NAMALWA (cell line): Measurements from ENCODE around the gene SMURF1.

Experiments
- DNase-seq: peaks from one replicate; pipeline ENCODE4 v3.0.0-alpha.2; 2015; ENCODE audit warnings: low spot score

Gene SMURF1

DNA sequence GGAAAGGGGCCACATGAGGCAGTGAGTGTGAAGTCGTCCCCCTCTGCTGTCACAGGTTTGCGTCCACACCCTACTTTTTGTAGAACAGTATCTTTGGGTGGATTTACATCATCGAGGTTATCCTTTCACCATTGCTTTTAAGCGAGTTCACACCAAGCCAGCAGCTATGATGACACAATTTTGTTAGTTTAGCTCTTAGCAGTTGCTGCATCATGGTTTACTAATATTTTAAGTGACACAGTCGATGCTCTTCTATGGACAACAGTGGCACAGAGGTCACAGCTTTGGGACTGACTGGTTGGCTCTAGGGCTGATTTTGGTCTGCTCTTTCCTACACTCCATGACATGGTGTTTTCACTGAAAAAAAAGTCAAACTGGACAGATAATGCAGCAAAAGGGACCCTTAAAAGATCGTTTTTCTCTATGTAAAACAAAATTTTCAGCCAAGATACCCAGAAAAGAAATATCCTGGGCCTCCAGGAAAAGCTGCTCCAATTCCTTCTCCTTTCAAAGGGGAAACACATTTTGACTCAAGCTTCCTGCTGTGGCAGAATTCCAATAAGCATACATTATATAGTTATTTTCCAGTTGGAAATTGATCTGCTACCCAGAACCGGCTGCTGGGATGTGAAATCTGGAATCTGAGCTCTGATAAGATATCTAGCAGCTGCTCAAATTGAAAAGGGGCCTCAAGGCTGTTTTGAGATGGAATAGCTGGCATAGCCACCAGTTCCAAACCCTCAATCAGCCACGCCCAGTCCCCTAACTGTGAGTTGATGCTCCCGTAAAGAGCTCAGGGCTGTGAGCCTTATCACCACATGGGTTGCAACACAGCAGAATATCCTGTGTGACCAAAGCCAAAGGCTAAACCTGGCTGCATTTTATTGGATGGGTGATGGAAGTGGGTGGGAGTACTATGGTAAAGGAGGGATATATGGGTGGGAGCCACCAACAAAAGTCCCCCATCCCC, 114.2 kb downstream of the SMURF1 start:
- no peak for DNase-seq

DNA sequence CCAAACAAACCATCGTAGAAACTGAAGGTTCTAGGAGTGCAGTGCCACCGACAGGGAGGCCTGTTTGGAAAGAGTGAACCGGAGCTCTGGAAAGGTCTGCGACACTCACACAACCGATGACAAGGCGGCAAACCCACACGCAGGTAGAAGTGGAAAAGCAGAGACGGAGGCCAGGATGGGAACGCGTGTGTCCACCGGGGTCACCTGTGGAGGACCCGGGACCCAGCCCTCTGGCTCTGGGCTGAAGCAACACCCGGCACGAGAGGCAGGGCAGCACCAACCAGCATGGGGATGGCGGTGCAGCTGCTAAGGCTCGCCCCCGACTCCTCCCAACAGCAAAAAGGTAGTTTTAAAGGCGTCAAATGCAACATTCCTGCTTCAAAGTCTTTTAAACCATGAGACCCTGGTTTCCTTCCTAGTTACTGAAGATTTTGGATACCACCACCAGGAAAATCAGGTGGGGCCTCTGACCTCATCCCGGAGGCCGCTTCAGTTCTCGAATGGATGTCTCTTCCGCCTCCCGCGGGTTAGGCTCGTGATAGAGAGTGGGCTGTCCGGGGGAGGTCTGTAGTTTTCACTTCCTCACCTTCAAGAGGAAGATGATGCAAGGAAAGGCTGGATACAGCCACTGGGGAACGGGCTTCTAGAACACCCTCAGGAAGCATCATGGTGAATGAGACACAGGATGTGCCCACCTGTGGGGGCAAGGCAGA, 115.5 kb downstream of the SMURF1 start:
- no peak for DNase-seq

- DNase-seq: no peak
These were observed 116.1 kb downstream of the SMURF1 start for GRCh38 chr7:99027841-99028240.

DNA sequence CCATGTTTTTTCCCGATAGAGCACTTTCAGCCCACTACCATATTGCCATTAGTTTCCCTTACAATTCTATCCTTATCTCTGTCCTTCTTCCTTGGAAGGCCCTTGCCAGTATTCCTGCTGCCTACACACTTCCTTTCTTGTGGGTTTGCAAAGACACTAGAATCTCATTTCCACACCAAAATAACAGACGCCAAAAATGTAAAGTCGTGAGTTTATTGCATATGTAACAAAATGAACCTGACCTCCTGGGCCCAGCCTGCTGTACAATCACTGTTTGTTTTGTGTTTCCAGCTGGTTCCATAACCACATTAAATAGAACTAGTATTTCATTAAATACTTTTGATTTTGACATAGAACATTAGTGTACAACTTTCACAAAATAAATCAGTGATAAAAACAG, 116.7 kb downstream of the SMURF1 start:
- DNase-seq: no peak

DNA sequence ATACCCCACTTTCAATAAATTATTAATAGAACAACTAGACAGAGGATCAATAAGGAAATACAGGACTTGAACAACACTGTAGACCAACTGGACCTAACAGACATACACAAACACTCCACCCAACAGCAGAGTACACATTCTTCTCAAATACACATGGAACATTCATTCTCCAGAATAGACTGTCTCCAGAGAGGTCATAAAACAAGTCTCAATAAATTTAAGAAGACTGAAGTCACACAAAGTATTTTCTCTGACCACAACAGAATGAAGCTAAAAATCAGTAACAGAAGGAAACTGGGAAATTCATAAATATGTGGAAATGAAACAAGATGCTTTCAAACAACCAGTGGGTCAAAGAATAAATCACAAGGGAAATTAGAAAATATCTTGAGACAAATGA, 119.8 kb downstream of the SMURF1 start:
- no peak for DNase-seq

DNA sequence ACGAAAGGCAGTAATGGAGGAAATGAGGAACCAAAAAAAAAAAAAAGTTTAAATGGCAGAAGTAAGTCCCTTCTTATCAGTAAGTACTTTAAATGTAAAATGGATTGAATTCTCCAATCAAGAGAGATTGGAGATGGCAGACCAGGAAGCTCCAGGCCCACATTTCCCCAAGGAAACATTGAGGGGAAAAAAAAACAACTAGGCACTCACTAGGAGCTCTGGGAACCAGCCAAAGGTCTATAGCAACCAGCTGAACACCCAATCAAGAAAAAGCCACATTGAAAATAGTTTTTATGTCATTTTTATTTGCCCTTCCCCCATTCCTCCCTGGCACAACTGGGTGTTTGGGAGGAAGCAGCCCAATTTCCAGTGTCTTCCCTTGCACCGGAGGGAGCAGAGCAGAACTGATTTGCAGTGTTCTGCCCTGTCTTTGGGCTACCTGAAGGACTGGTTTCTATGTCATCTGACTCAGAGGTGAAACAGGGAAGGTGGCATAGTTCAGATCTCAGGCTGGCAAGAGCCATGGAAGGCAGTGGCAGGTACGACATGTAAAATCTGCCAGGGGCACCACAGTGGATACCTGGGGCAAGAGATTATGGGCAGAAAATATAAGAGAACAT, 121.9 kb downstream of the SMURF1 start:
- no peak for DNase-seq

- DNase-seq: no peak
These were observed 123.5 kb downstream of the SMURF1 start for GRCh38 chr7:99020413-99020715.

GRCh38 chr7:99019523-99020412, 124.1 kb downstream of the SMURF1 start:
- DNase-seq: no peak

DNA sequence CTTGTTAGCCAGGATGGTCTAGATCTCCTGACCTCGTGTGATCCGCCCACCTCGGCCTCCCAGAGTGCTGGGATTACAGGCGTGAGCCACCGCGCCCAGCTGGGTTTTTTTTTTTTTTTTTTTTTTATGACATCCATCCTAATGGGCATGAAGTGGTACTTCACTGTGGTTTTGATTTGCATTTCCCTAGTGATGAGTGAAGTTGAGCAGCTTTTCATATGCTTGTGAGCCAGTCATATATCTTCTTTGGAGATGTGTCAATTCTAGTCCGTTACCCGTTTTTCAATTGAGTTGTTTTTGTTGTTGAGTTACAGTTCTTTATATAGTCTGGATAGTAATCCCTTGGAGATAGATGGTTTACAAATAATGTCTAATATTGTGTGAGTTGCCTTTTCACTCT, 127.7 kb downstream of the SMURF1 start:
- no peak for DNase-seq

DNA sequence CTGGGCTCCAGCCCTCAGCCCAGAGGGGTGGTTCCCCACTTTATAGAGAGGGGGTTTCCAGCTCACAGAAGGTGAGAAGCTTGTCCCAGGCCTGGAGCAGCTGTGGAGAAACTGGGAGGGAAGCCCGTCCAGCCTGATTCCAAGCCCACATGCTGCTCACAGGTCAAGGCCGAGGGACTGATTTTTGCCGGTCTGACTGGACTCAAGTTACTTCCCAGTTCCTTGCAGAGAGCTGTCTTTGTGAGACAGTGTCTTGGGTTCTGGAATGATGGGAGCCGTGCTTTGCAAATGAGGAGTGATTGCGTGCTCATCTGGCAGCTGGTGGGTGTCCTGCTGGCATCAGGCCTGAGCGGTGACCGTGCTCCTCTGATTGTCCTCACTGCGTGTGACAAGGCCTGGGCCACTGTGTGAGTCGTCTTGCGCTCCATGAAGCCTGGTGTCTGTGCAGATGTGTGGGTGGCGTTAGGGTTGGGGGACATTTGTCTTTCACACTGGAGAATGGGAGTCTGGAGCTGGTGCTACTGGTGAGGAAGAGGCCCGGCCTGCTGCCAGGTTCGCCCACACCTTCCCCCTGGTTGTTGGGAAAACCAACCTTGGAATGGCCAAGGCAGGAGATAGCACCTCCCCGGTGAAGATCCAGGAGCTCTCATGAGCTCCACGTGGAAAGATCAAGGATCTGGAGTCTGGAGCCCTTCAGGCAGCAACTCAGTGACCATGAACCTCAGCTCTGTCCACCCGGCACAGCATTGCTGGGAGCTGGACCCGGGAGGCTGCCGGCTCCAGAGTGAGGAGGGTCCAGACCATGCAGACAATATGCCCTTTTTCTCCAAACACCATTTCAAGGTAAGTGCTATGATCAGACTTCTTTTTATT, 129.6 kb downstream of the SMURF1 start:
- DNase-seq: no peak

GRCh38 chr7:99013266-99014112, 130.4 kb downstream of the SMURF1 start:
- no peak for DNase-seq

DNA sequence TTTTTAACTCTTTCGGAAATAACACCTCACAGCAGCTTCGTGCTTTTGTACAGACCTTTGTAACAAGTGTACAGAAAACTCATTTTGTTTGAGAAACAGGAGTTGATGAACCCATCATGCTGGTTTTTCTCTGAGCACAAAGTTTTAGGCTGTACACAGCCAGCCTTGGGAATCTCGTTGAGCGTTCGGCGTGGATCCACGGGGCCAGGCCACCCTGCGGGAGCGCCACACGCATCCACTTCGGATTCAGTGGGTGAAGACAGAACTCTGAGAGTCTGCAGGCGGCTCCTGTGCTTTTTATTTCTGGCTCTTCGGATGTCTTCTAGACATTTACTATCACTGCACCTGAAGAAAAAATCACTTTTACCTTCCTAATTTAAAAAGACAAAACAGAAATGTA, 131.2 kb downstream of the SMURF1 start:
- no peak for DNase-seq

DNA sequence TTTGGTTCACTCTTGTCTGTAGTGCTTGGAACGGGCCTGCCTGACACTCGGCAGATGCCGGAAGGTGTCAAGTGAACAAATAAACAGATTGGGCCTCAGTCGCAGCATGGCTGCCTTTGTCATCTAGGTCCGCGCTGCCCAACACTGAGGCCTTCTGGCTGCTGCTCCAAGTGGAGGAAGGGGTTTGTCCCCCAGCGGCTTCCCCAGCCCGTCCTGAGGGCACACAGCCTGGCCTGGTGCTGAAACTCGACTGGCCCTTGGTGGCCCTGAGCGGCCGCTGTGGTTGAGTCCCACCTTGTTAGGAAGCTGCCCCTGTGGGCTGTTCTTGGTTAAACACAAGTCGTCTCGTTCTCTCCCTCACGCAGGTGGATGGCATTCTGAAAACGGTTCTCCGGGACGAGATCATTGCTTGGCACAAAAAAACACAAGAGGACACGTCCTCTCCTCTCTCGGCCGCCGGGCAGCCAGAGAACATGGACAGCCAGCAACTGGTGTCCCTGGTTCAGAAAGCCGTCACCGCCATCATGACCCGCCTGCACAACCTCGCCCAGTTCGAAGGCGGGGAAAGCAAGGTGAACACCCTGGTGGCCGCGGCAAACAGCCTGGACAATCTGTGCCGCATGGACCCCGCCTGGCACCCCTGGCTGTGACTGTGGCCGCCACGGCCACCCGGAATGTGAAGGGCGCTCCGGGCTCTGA, 132.1 kb downstream of the SMURF1 start:
- no peak for DNase-seq

DNA sequence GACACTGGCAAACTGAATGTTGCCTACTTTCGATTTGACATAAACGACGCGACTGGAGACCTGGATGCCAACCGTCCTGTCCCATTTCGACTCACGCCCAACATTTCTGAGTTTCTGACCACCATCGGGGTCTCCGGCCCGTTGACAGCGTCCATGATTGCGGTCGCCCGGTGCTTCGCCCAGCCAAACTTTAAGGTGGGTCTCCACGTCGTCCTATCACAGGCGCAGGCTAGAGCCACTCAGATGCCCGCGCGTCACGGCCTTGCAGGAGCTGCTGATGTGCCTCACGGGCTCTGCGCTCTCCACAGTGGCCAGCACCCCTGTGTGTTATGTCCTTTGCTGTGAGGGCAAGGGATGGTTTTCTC, 132.6 kb downstream of the SMURF1 start:
- no peak for DNase-seq

- no peak for DNase-seq
These were observed 133.6 kb downstream of the SMURF1 start for GRCh38 chr7:99010281-99010680.

DNA sequence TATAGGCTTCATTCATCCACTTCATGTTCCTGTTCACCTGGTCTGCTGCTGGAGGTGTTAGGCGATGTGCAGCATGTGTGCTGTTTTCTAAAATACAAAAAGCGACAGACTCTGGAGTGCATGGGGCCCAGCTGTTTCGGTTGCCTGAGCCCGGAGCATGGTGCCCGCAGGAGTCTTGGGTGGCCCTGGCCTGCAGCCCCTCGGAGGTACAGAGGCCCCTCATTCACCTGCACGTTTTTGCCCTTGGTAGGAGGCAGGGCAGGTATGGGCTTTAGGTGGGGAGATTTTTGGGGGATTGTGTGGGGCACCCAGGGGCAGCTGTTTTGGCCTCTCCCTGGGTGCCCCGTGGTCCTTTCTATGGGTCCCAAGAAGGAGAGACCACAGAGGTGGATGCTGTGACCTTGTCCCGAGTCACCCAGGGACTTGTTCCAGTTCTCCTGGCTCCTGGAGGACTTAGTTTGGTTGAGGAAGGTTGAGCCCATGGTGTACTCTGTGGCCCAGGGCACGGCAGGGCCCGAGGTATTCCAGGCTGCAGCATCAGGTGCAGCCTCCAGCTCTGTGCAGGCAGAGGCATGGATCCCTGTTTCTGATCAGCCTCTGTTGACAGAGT, 134.9 kb downstream of the SMURF1 start:
- no peak for DNase-seq

DNA sequence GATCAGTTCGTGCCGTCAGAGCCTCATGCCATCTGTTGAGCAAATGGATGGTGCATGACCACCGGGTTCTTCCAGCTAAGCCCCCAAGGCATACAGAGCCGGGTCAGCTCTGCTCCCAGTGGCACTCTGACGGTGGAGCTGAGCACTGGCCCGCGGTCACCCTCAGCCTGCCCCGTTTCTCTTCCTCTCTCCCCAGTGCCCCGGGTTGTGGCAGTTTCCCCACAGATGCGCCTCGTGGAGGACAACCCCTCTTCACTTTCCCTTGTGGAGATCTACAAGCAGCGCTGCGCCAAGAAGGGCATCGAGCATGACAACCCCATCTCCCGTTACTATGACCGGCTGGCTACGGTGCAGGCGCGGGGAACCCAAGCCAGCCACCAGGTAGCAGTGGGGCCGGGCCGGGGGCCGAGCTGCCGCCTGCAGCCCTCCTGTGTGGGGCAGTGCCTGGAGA, 135.7 kb downstream of the SMURF1 start:
- DNase-seq: no peak

DNA sequence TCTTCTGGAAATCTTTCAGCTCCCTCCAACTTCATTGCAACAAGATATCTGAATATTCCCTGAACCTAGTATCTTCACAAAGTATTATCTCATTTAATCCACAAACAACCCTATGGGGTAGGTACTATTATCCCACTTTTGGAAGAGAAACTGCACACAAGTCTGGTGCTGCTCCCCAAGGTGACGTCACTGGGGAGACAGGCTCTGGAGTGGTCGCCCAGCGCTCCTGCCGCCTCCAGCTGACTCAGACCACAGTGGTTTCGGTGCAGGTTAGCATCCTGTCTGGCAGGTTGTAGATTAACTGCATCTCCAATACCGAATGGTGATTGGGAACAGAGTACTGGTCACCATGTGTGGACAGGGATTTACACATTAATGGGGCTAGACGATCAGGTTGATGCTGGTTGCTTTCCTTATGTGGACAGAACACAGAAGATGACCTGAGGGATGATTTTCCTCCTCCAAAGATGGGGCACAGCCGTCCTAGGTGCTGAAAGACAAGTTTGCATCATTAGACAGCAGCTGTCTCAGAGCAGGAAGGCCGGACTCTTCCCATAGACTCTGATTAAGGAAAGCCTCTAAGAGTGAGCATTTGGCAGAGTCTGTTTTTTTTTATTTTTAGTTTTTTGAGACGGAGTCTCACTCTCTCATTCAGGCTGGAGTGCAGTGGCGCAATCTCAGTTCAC, 137.0 kb downstream of the SMURF1 start:
- no peak for DNase-seq
